ENCODE results near the gene POC1A.

Gene POC1A

DNA sequence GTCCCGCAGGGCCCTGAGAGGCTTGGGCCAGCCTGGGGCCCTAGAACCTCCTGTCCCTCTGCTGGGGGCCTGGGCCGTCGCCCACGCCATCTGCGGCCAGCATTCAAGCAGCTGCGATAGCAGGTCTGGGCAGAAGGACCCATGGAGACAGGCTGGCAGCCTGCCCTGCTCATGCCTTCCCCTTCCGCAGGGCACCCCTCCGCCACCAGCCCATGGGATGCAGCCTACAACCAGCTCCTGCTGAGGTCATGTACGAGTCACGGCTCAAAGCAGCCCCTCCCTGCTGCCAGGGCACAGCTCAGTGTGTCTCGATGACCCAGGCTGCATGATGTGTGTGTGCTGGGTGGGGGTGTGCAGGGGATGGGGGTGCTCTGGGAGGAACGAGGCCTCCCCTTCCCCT lies 125.7 kb downstream of the POC1A start:
- Histone ChIP-seq H3K9me3 (no peaks in the 10 kb centered on the region), H3K27me3 (no peaks in the 10 kb centered on the region), H3K4me1 (peaks cover 66% of the 10 kb centered on the region), H4K20me1 (no peaks in the 10 kb centered on the region), H3K27ac (peak overlapping the region; percentile 54), H3K4me2 (peak overlapping the region; percentile 44), H3K9ac (peak overlapping the region; percentile 31; the same call in 1 of the 2 replicates), H3K4me3 (no peak overlapping the region), H3K36me3 (no peaks in the 10 kb centered on the region)
- no peak for TF ChIP-seq Cebpa-rat (IDR thresholded peaks at IDR 0.05)

DNA sequence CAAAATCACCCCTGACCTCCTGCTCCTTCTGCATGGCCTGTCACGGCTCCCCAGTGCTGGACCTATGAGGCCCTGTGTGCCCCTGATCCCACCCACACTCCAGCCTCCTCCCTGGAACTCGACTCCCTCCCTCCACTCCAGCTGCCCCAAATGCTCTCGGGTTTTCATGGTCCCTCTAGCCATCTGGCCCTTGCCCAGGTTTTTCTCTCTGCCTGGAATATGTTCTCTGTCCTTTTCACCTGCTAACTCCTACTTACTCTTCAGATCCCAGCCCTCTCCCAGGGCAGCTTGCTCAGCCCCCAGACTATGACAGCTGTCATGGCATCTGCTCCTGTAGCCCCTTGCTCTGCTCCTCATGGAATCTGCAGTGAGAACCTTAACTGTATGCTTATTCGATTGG lies 128.2 kb downstream of the POC1A start:
- peak overlapping the region; percentile 93 for H3K4me2 ChIP-seq
- no peak overlapping the region for H3K4me3 ChIP-seq
- TF ChIP-seq Cebpa-rat (IDR thresholded peaks at IDR 0.05): no peak
- H3K27ac ChIP-seq: peak overlapping the region; percentile 96
- H3K4me1 ChIP-seq: peaks cover 84% of the 10 kb centered on the region
- no peak overlapping the region for H3K9ac ChIP-seq
- no peaks in the 10 kb centered on the region for H3K36me3 ChIP-seq
- H4K20me1 ChIP-seq: no peaks in the 10 kb centered on the region
- no peaks in the 10 kb centered on the region for H3K9me3 ChIP-seq
- H3K27me3 ChIP-seq: no peaks in the 10 kb centered on the region

DNA sequence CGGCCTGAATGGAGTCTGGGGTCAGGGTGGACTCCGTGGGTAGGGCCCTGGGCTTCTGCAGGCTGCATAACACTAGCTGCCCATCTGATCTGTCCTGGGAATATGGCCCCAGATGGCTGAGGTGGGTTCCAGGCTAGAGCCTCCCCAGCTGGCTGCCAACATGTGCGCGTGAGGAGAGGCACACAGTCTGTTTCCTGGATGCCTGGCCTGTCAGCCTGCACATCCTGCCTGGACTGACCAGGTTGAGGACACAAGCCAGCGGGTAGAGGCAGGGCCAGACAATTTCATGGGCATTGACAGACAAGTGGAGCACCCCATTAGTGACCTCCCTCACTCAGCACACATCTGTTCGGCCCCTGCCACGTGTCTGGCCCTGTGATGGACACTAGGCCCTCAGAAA lies 128.8 kb downstream of the POC1A start:
- H3K36me3 ChIP-seq: no peaks in the 10 kb centered on the region
- peak overlapping the region; percentile 28; the same call in 1 of the 2 replicates for H3K9ac ChIP-seq
- H3K4me1 ChIP-seq: peaks cover 90% of the 10 kb centered on the region
- H3K4me2 ChIP-seq: peak overlapping the region; percentile 93
- H3K27ac ChIP-seq: peak overlapping the region; percentile 96
- H3K27me3 ChIP-seq: no peaks in the 10 kb centered on the region
- H4K20me1 ChIP-seq: no peaks in the 10 kb centered on the region
- TF ChIP-seq Cebpa-rat (IDR thresholded peaks at IDR 0.05): no peak
- H3K4me3 ChIP-seq: no peak overlapping the region
- no peaks in the 10 kb centered on the region for H3K9me3 ChIP-seq

All from BLaER1 (cell line).